ENCODE results near the gene ULBP2. TPM values are rescaled to one million over a fixed set of nuclear protein-coding genes. Genes with fewer than 3 reads are reported as not detected.

ULBP2 gene
- total and polyA plus RNA-seq, 2 of the 8 experiments (the other 6 are each of a cell fraction or from before 2014, with no cell fraction given), result 0.05 TPM; not detected in 1

- Histone ChIP-seq H3K9me3 (ENCODE audit: insufficient read depth in 2 of 2, low read depth in 1 of 2, low read length in 1 of 2) (peaks cover 15 to 22% of the 10 kb centered on the region in 2 experiments; a peak in 3 of 4 replicates), H3K27ac (ENCODE audit: low read depth, low read length) (no peak overlapping the region), H3K79me1 (ENCODE audit: low read depth, low read length) (no peaks in the 10 kb centered on the region), H3K79me2 (ENCODE audit: control insufficient read depth in 1 of 2, insufficient read depth in 2 of 2, low read length in 2 of 2) (no peaks in the 10 kb centered on the region), H3K4me3 (ENCODE audit: extremely low read depth in 1 of 4, insufficient read depth in 2 of 4, low read depth in 3 of 4, low read length in 4 of 4) (no peak overlapping the region), H3K27me3 (replicated peaks in 1 of 4; ENCODE audit: control insufficient read depth in 3 of 4, extremely low read depth in 1 of 4, insufficient read depth in 3 of 4, low read length in 3 of 4) (no peaks in the 10 kb centered on the region), H3K18ac (ENCODE audit: extremely low read depth, low read length) (no peak overlapping the region), H3K4me2 (ENCODE audit: insufficient read depth in 1 of 2, low read depth in 2 of 2, low read length in 2 of 2) (no peak overlapping the region), H2AFZ (ENCODE audit: low read length) (no peak overlapping the region), H3K23ac (ENCODE audit: insufficient read length) (no peak overlapping the region), H2BK15ac (ENCODE audit: low read length) (no peak overlapping the region), H3K56ac (replicated peaks; ENCODE audit: insufficient read length, low read depth, low read length) (no peak overlapping the region), H2BK5ac (ENCODE audit: low read depth, low read length) (no peak overlapping the region), H3K4me1 (replicated peaks in 1 of 4; ENCODE audit: control insufficient read depth in 3 of 4, insufficient read depth in 4 of 4, low read length in 3 of 4) (no peaks in the 10 kb centered on the region), H4K91ac (replicated peaks; ENCODE audit: insufficient read length, low read length) (no peak overlapping the region), H2AK5ac (ENCODE audit: low read depth, low read length) (no peak overlapping the region), H2BK12ac (ENCODE audit: low read depth, low read length) (no peak overlapping the region), H2BK120ac (replicated peaks; ENCODE audit: low read depth, low read length) (no peak overlapping the region), H4K8ac (ENCODE audit: extremely low read depth, insufficient read depth, low read length) (no peak overlapping the region), H3K36me3 (ENCODE audit: control insufficient read depth in 2 of 4, insufficient read depth in 4 of 4, low read length in 3 of 4) (no peaks in the 10 kb centered on the region), H4K5ac (ENCODE audit: insufficient read length, low read depth, low read length) (no peak overlapping the region), H3K23me2 (ENCODE audit: low read depth, low read length) (no peaks in the 10 kb centered on the region), H3K9ac (replicated peaks in 1 of 4; ENCODE audit: extremely low read depth in 1 of 4, low read depth in 3 of 4, low read length in 3 of 4) (no peak overlapping the region), H2BK20ac (ENCODE audit: low read length) (no peak overlapping the region), H3K4ac (replicated peaks; ENCODE audit: insufficient read length, low read depth, low read length) (no peak overlapping the region), H4K20me1 (replicated peaks in 1 of 2; ENCODE audit: control insufficient read depth in 1 of 2, insufficient read depth in 2 of 2, low read length in 2 of 2) (no peaks in the 10 kb centered on the region), H3K14ac (ENCODE audit: insufficient read length) (no peak overlapping the region)
- ChIA-PET CTCF (ENCODE audit: partially characterized antibody) (no interaction called here), POLR2A (ENCODE audit: partially characterized antibody) (no interaction called here)
- DNase-seq (ENCODE audit: low read depth in 1 of 2, low spot score in 2 of 2) (no peak), FAIRE-seq (no peak)
- WGBS, 2 experiments (ENCODE audit: extremely low coverage in 1 of 2, insufficient coverage in 1 of 2, insufficient read length in 1 of 2, insufficient replicate concordance in 2 of 2, low coverage in 1 of 2, low lambda C conversion rate in 2 of 2, missing lambda C conversion rate in 1 of 2), result 94% methylated on average over 23 of the region's 23 CpGs; no CpG with 5 or more reads in 1 of the 2 experiments
- TF ChIP-seq CBX8 (IDR thresholded peaks at IDR 0.05; ENCODE audit: borderline replicate concordance, low read depth, low read length) (no peak), SAP30 (IDR thresholded peaks at IDR 0.05; ENCODE audit: insufficient read depth, insufficient replicate concordance, low read length) (no peak), RXRA (IDR thresholded peaks at IDR 0.05; ENCODE audit: insufficient read depth, low read depth, low read length) (no peak), BCL11A (IDR thresholded peaks at IDR 0.05; ENCODE audit: low read depth in 2 of 2, low read length in 2 of 2) (no peak), EGR1 (IDR thresholded peaks at IDR 0.05; ENCODE audit: borderline replicate concordance, low read depth, low read length) (no peak), JUN (IDR thresholded peaks at IDR 0.05; ENCODE audit: low read depth, low read length) (no peak), BRCA1 (IDR thresholded peaks at IDR 0.05; ENCODE audit: low read depth, low read length) (no peak)
- TF ChIP-seq, protein P1, sequence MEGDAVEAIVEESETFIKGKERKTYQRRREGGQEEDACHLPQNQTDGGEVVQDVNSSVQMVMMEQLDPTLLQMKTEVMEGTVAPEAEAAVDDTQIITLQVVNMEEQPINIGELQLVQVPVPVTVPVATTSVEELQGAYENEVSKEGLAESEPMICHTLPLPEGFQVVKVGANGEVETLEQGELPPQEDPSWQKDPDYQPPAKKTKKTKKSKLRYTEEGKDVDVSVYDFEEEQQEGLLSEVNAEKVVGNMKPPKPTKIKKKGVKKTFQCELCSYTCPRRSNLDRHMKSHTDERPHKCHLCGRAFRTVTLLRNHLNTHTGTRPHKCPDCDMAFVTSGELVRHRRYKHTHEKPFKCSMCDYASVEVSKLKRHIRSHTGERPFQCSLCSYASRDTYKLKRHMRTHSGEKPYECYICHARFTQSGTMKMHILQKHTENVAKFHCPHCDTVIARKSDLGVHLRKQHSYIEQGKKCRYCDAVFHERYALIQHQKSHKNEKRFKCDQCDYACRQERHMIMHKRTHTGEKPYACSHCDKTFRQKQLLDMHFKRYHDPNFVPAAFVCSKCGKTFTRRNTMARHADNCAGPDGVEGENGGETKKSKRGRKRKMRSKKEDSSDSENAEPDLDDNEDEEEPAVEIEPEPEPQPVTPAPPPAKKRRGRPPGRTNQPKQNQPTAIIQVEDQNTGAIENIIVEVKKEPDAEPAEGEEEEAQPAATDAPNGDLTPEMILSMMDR (IDR thresholded peaks at IDR 0.05; ENCODE audit: control extremely low read depth in 1 of 3, insufficient read depth in 1 of 3, low read depth in 1 of 3, low read length in 3 of 3), result no peak
These were observed 31.1 kb upstream of the ULBP2 start for GRCh38 chr6:149910721-149911151.

Data from H1 (cell line).